ENCODE measurements around the gene GTF3A. TPM values are rescaled to one million over a fixed set of nuclear protein-coding genes. Genes with fewer than 3 reads are reported as not detected.

GTF3A gene
- total and polyA plus RNA-seq, 4 donors, result 66.4 to 144 (median 96.7) TPM

- no peak for TF ChIP-seq EGR1 (IDR thresholded peaks at IDR 0.05; ENCODE audit: low read depth in 2 of 2)
- no peak for TF ChIP-seq REST (IDR thresholded peaks at IDR 0.05)
- no peak for TF ChIP-seq GABPA (IDR thresholded peaks at IDR 0.05 in 1 of 2, conservative IDR thresholded peaks at IDR 0.05 in 1 of 2)
- no peak for TF ChIP-seq FOXA1 (IDR thresholded peaks at IDR 0.05)
- no peak for TF ChIP-seq HNF4A (conservative IDR thresholded peaks at IDR 0.05)
- TF ChIP-seq ATF3 (IDR thresholded peaks at IDR 0.05), result no peak
- no peak for TF ChIP-seq ZBTB33 (IDR thresholded peaks at IDR 0.05)
- no peak for TF ChIP-seq FOXA2 (IDR thresholded peaks at IDR 0.05)
- no peak for TF ChIP-seq SP1 (IDR thresholded peaks at IDR 0.05)
- TF ChIP-seq RAD21 (IDR thresholded peaks at IDR 0.05), result no peak
- TF ChIP-seq RXRA (IDR thresholded peaks at IDR 0.05), result no peak
- TF ChIP-seq MAX (IDR thresholded peaks at IDR 0.05), result no peak
- no peak for TF ChIP-seq YY1 (IDR thresholded peaks at IDR 0.05)
- TF ChIP-seq CTCF (IDR thresholded peaks at IDR 0.05; ENCODE audit: low read depth, low read length, missing input control), result no peak
- no peak for TF ChIP-seq JUND (IDR thresholded peaks at IDR 0.05)
- no peak for TF ChIP-seq NR2F2 (IDR thresholded peaks at IDR 0.05)
- no peak for TF ChIP-seq HNF4G (IDR thresholded peaks at IDR 0.05)
- TF ChIP-seq TAF1 (conservative IDR thresholded peaks at IDR 0.05), result no peak
- peaks cover 0 to under 1% (median 0%) of the 10 kb centered on the region in 4 donors for H3K4me1 ChIP-seq (ENCODE audit: control insufficient read depth in 4 of 4, insufficient read depth in 4 of 4, low read length in 3 of 4)
- H3K36me3 ChIP-seq (ENCODE audit: control insufficient read depth in 4 of 4, insufficient read depth in 3 of 4, low read depth in 1 of 4, low read length in 3 of 4), result peaks cover 12 to 40% (median 33%) of the 10 kb centered on the region in 4 donors
- H3K4me3 ChIP-seq (ENCODE audit: low read depth in 1 of 3, low read length in 3 of 3), result no peak overlapping the region
- WGBS, result 95% methylated on average over 2 of the region's 2 CpGs
- no peaks in the 10 kb centered on the region for H3K27me3 ChIP-seq (ENCODE audit: control insufficient read depth in 4 of 4, insufficient read depth in 4 of 4, low read length in 3 of 4)
- H3K27ac ChIP-seq (ENCODE audit: low read depth in 1 of 2, low read length in 2 of 2), result no peak overlapping the region
- no peak overlapping the region for H3K9ac ChIP-seq (ENCODE audit: low read depth in 1 of 2, low read length in 2 of 2)
- H3K9me3 ChIP-seq (ENCODE audit: control insufficient read depth in 4 of 4, low read length in 3 of 4), result no peaks in the 10 kb centered on the region
- DNase-seq (ENCODE audit: low spot score), result no peak
These were observed 12.7 kb downstream of the GTF3A start for GRCh38 chr13:27437126-27437525.

Data from liver (tissue), 9 donors.